NCI-H1436 (cell line): ENCODE measurements around the gene GABRG3.
"Not testable (repeated sequence)": the region's sequence is repeated elsewhere in the genome, so short reads cannot be mapped to it uniquely, and the experiment has no call there.

Experiments
- DNase-seq: peaks from one replicate; lab custom pipeline; 2025; lab: John Stamatoyannopoulos, UW

GABRG3 gene

GRCh38 chr15:27339138-27339537, 368.2 kb downstream of the GABRG3 start:
- no peak for DNase-seq

- DNase-seq, result no peak
Observed at GRCh38 chr15:27341780-27342343, 370.9 kb downstream of the GABRG3 start.

GRCh38 chr15:27342991-27343390, 372.0 kb downstream of the GABRG3 start:
- DNase-seq, result no peak

- DNase-seq, result no peak
Observed at GRCh38 chr15:27352136-27352535, 381.2 kb downstream of the GABRG3 start.

GRCh38 chr15:27353856-27354255, 382.9 kb downstream of the GABRG3 start:
- peak; percentile 30 for DNase-seq

GRCh38 chr15:27358751-27359434, 387.9 kb downstream of the GABRG3 start:
- DNase-seq, result peak; percentile 67

- no peak for DNase-seq
Observed at GRCh38 chr15:27359586-27359985, 388.6 kb downstream of the GABRG3 start.

GRCh38 chr15:27360316-27360715, 389.3 kb downstream of the GABRG3 start:
- no peak for DNase-seq

GRCh38 chr15:27361438-27361837, 390.5 kb downstream of the GABRG3 start:
- DNase-seq, result no peak

GRCh38 chr15:27365456-27365855, 394.5 kb downstream of the GABRG3 start:
- no peak for DNase-seq

GRCh38 chr15:27377391-27377790, 406.4 kb downstream of the GABRG3 start:
- DNase-seq, result not testable (repeated sequence)

GRCh38 chr15:27382361-27383025, 411.5 kb downstream of the GABRG3 start:
- no peak for DNase-seq

- no peak for DNase-seq
Observed at GRCh38 chr15:27383726-27384125, 412.7 kb downstream of the GABRG3 start.

GRCh38 chr15:27392163-27392562, 421.2 kb downstream of the GABRG3 start:
- no peak for DNase-seq

- DNase-seq, result no peak
Observed at GRCh38 chr15:27396521-27396920, 425.5 kb downstream of the GABRG3 start.

- no peak for DNase-seq
Observed at GRCh38 chr15:27396996-27397395, 426.0 kb downstream of the GABRG3 start.

GRCh38 chr15:27398631-27399161, 427.7 kb downstream of the GABRG3 start:
- no peak for DNase-seq

- no peak for DNase-seq
Observed at GRCh38 chr15:27399241-27399640, 428.3 kb downstream of the GABRG3 start.

- DNase-seq, result no peak
Observed at GRCh38 chr15:27401471-27401870, 430.5 kb downstream of the GABRG3 start.

GRCh38 chr15:27408428-27408827, 437.4 kb downstream of the GABRG3 start:
- DNase-seq, result no peak

GRCh38 chr15:27410996-27411605, 440.1 kb downstream of the GABRG3 start:
- no peak for DNase-seq

GRCh38 chr15:27412415-27412814, 441.4 kb downstream of the GABRG3 start:
- DNase-seq, result no peak
